Measurements from ENCODE around the gene CRISPLD2. TPM values are rescaled to one million over a fixed set of nuclear protein-coding genes. Genes with fewer than 3 reads are reported as not detected.

The CRISPLD2 gene
- total and polyA plus RNA-seq, 9 of the 15 experiments (the other 6 are each of a cell fraction or from before 2014, with no cell fraction given), result 0.03 to 0.24 (median 0.04) TPM; not detected in 4

DNA sequence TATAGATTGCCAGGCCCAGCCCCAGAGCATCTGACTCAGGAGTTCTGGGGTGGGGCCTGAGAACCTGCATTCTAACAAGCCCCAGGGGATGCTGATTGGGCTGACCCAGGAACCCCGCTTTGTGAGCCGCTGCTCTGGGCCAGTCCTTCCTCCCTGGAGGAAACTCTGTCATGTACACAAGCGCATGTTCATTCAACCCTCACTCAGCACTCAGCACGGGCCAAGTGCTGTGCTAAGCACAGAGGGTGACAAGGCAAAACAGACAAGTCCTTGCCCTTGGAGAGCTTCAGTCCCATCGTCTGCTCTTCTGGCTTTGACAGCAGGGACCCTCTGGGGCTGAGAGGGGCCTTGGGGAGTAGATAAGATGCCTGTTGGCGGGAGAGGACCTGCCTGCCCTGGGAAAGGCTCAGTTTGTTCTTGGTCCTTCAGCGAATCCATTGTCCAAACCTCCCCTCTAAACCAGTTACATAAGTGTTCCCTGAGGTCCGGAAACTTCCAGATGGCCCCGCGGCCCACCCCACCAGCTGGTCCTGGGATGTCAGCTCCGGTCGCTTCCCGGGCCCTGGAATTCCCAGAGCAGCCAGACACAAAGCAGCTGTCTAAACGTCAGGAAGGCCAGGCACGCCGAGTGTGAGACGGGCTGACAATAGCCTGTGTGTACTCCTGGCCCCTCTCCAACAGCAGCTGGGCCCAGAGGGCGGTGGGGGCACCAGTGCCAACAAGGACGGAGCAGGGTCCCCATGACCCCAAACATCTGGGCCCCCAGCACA, 102.8 kb downstream of the CRISPLD2 start:
- H3K27me3 ChIP-seq (ENCODE audit: control insufficient read depth in 2 of 2, insufficient read depth in 2 of 2, low read length in 2 of 2), result peaks cover 25 to 29% of the 10 kb centered on the region in 2 experiments
- H3K9me3 ChIP-seq (replicated peaks; ENCODE audit: control insufficient read depth, insufficient read depth, low read depth, low read length), result no peaks in the 10 kb centered on the region
- peak in 2 of 4 experiments; percentile 41 to 42 for DNase-seq (ENCODE audit: extremely low read depth in 1 of 4, low spot score in 3 of 4)
- peak; percentile 53 for ATAC-seq
- no peak overlapping the region for H3K4me2 ChIP-seq (ENCODE audit: insufficient read depth, low read length)
- CTCF ChIA-PET (ENCODE audit: low intra/inter-chr PET ratio), result no interaction called here
- FAIRE-seq, result peak; percentile 63
- in situ Hi-C loops (cut with MboI), result no loop called here
- no peaks in the 10 kb centered on the region for H3K9me1 ChIP-seq (ENCODE audit: control insufficient read depth, insufficient read depth, low read length)
- no TSS peak for BruUV-seq (replicated peaks)
- no peaks in the 10 kb centered on the region for H3K36me3 ChIP-seq (ENCODE audit: control insufficient read depth, insufficient read depth, low read length)
- H4K20me1 ChIP-seq (replicated peaks; ENCODE audit: control insufficient read depth, insufficient read depth, low read length), result peaks cover 5% of the 10 kb centered on the region; the same call in 1 of the 2 replicates
- H2AFZ ChIP-seq (ENCODE audit: low read depth, low read length), result no peak overlapping the region
- POLR2A ChIA-PET, result interaction anchor here (0.6 to 1.1 kb wide), 3 partner anchors 13 to 68 kb away, joined by 3 read pairs; no protein-coding TSS in a partner anchor
- H3K4me1 ChIP-seq (replicated peaks in 1 of 2; ENCODE audit: control insufficient read depth in 2 of 2, insufficient read depth in 2 of 2, low read length in 2 of 2), result peaks cover 6 to 27% of the 10 kb centered on the region in 2 experiments; a peak in 4 of 5 replicates
- WGBS (ENCODE audit: insufficient coverage, low coverage, missing lambda C conversion rate), result 27% methylated on average over 19 of the region's 19 CpGs
- H3K27ac ChIP-seq (ENCODE audit: extremely low read depth, low read depth, low read length), result no peak overlapping the region
- intact Hi-C loops (cut with micrococcal nuclease), result no loop called here
- H3K79me2 ChIP-seq (ENCODE audit: control insufficient read depth, insufficient read depth, low read length), result no peaks in the 10 kb centered on the region
- H3K4me3 ChIP-seq, result no peak overlapping the region
- peak overlapping the region in 1 of 2 experiments; percentile 71; a peak in 2 of 4 replicates for H3K9ac ChIP-seq (ENCODE audit: insufficient read depth in 1 of 2, low read depth in 2 of 2, low read length in 2 of 2)
- TF ChIP-seq PRPF4 (IDR thresholded peaks at IDR 0.05; ENCODE audit: insufficient read depth, low read depth, low read length, poor library complexity, severe bottlenecking) (no peak), ZNF644 (tag; IDR thresholded peaks at IDR 0.05; ENCODE audit: low read depth) (no peak), SRF (CRISPR knock-in tag; IDR thresholded peaks at IDR 0.05) (peak in 1 of 2 experiments; percentile 83; a peak in 1 of 4 replicates), MAFF (IDR thresholded peaks at IDR 0.05; ENCODE audit: low read length) (peak; percentile 38; the same call in 1 of the 2 replicates), ZNF316 (IDR thresholded peaks at IDR 0.05) (peak; percentile 76), ZNF253 (CRISPR knock-in tag; conservative IDR thresholded peaks at IDR 0.05) (no peak), MAFK (IDR thresholded peaks at IDR 0.05; ENCODE audit: low read length) (peak; percentile 63), ZNF668 (CRISPR knock-in tag; IDR thresholded peaks at IDR 0.05) (no peak), ZKSCAN1 (IDR thresholded peaks at IDR 0.05; ENCODE audit: low read depth, low read length) (no peak)
- TF ChIP-seq, protein P1, sequence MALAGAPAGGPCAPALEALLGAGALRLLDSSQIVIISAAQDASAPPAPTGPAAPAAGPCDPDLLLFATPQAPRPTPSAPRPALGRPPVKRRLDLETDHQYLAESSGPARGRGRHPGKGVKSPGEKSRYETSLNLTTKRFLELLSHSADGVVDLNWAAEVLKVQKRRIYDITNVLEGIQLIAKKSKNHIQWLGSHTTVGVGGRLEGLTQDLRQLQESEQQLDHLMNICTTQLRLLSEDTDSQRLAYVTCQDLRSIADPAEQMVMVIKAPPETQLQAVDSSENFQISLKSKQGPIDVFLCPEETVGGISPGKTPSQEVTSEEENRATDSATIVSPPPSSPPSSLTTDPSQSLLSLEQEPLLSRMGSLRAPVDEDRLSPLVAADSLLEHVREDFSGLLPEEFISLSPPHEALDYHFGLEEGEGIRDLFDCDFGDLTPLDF (CRISPR knock-in tag; IDR thresholded peaks at IDR 0.05), result 0 out of 2 replicates have a peak, but pooled peaks have one; percentile 11
- TF ChIP-seq, protein P2, sequence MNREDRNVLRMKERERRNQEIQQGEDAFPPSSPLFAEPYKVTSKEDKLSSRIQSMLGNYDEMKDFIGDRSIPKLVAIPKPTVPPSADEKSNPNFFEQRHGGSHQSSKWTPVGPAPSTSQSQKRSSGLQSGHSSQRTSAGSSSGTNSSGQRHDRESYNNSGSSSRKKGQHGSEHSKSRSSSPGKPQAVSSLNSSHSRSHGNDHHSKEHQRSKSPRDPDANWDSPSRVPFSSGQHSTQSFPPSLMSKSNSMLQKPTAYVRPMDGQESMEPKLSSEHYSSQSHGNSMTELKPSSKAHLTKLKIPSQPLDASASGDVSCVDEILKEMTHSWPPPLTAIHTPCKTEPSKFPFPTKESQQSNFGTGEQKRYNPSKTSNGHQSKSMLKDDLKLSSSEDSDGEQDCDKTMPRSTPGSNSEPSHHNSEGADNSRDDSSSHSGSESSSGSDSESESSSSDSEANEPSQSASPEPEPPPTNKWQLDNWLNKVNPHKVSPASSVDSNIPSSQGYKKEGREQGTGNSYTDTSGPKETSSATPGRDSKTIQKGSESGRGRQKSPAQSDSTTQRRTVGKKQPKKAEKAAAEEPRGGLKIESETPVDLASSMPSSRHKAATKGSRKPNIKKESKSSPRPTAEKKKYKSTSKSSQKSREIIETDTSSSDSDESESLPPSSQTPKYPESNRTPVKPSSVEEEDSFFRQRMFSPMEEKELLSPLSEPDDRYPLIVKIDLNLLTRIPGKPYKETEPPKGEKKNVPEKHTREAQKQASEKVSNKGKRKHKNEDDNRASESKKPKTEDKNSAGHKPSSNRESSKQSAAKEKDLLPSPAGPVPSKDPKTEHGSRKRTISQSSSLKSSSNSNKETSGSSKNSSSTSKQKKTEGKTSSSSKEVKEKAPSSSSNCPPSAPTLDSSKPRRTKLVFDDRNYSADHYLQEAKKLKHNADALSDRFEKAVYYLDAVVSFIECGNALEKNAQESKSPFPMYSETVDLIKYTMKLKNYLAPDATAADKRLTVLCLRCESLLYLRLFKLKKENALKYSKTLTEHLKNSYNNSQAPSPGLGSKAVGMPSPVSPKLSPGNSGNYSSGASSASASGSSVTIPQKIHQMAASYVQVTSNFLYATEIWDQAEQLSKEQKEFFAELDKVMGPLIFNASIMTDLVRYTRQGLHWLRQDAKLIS (CRISPR knock-in tag; IDR thresholded peaks at IDR 0.05), result no peak
- TF ChIP-seq, protein P3, sequence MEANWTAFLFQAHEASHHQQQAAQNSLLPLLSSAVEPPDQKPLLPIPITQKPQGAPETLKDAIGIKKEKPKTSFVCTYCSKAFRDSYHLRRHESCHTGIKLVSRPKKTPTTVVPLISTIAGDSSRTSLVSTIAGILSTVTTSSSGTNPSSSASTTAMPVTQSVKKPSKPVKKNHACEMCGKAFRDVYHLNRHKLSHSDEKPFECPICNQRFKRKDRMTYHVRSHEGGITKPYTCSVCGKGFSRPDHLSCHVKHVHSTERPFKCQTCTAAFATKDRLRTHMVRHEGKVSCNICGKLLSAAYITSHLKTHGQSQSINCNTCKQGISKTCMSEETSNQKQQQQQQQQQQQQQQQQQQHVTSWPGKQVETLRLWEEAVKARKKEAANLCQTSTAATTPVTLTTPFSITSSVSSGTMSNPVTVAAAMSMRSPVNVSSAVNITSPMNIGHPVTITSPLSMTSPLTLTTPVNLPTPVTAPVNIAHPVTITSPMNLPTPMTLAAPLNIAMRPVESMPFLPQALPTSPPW (CRISPR knock-in tag; IDR thresholded peaks at IDR 0.05), result no peak
- TF ChIP-seq, protein P4, sequence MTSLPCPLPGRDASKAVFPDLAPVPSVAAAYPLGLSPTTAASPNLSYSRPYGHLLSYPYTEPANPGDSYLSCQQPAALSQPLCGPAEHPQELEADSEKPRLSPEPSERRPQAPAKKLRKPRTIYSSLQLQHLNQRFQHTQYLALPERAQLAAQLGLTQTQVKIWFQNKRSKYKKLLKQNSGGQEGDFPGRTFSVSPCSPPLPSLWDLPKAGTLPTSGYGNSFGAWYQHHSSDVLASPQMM (CRISPR knock-in tag; IDR thresholded peaks at IDR 0.05), result no peak
- TF ChIP-seq, protein P5, sequence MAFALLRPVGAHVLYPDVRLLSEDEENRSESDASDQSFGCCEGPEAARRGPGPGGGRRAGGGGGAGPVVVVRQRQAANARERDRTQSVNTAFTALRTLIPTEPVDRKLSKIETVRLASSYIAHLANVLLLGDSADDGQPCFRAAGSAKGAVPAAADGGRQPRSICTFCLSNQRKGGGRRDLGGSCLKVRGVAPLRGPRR (CRISPR knock-in tag; IDR thresholded peaks at IDR 0.05), result no peak
